ENCODE measurements around the gene GRAP.

The GRAP gene

DNA sequence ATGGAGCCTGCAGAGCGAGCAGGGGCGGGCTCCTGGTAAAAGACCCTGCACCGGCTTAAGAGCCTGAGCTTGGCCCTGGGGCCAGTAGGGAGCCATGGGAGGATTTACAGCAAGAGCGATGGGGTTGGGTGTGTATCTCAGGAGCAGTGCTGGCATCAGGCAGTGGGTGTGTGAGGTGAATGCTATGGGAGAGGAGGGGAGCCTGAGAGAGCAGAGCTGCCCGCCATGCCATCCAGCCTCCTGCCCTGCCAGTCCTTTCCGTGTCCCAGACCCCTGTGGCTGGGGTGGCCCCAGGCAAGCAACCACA lies 65.5 kb downstream of the GRAP start:
- Histone ChIP-seq H3K4me2 (ENCODE audit: insufficient read depth, low read length) (no peak overlapping the region), H3K4me3 (ENCODE audit: low read depth in 1 of 2, low read length in 2 of 2) (no peak overlapping the region), H3K36me3 (ENCODE audit: insufficient read depth, low read length) (no peaks in the 10 kb centered on the region), H3K79me2 (ENCODE audit: insufficient read depth, low read length) (no peaks in the 10 kb centered on the region), H3K9me3 (ENCODE audit: insufficient read depth, low read length, severe bottlenecking) (no peaks in the 10 kb centered on the region), H3K9ac (ENCODE audit: low read depth, low read length) (no peak overlapping the region), H3K27me3 (ENCODE audit: insufficient read depth, low read length, poor library complexity) (no peaks in the 10 kb centered on the region), H2AFZ (ENCODE audit: low read depth, low read length) (no peak overlapping the region), H3K27ac (ENCODE audit: low read length) (no peak overlapping the region), H4K20me1 (ENCODE audit: insufficient read depth, low read length) (peaks cover 10% of the 10 kb centered on the region), H3K4me1 (ENCODE audit: insufficient read depth, low read length) (no peaks in the 10 kb centered on the region)
- TF ChIP-seq, protein P1, sequence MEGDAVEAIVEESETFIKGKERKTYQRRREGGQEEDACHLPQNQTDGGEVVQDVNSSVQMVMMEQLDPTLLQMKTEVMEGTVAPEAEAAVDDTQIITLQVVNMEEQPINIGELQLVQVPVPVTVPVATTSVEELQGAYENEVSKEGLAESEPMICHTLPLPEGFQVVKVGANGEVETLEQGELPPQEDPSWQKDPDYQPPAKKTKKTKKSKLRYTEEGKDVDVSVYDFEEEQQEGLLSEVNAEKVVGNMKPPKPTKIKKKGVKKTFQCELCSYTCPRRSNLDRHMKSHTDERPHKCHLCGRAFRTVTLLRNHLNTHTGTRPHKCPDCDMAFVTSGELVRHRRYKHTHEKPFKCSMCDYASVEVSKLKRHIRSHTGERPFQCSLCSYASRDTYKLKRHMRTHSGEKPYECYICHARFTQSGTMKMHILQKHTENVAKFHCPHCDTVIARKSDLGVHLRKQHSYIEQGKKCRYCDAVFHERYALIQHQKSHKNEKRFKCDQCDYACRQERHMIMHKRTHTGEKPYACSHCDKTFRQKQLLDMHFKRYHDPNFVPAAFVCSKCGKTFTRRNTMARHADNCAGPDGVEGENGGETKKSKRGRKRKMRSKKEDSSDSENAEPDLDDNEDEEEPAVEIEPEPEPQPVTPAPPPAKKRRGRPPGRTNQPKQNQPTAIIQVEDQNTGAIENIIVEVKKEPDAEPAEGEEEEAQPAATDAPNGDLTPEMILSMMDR (IDR thresholded peaks at IDR 0.05; ENCODE audit: borderline replicate concordance, extremely low read depth, low read length, poor library complexity, severe bottlenecking) = no peak
- no peak for TF ChIP-seq EZH2 (IDR thresholded peaks at IDR 0.05; ENCODE audit: borderline replicate concordance, low read depth, low read length, severe bottlenecking)
- DNase-seq (no peak), ATAC-seq (ENCODE audit: insufficient read depth, low read depth) (no peak)

- no peak for TF ChIP-seq EZH2 (IDR thresholded peaks at IDR 0.05; ENCODE audit: borderline replicate concordance, low read depth, low read length, severe bottlenecking)
- TF ChIP-seq, protein P1 (IDR thresholded peaks at IDR 0.05; ENCODE audit: borderline replicate concordance, extremely low read depth, low read length, poor library complexity, severe bottlenecking) = no peak
- H3K36me3 ChIP-seq (ENCODE audit: insufficient read depth, low read length) = no peaks in the 10 kb centered on the region
- H2AFZ ChIP-seq (ENCODE audit: low read depth, low read length) = no peak overlapping the region
These were observed 65.9 kb downstream of the GRAP start for GRCh38 chr17:18980682-18981334.

DNA sequence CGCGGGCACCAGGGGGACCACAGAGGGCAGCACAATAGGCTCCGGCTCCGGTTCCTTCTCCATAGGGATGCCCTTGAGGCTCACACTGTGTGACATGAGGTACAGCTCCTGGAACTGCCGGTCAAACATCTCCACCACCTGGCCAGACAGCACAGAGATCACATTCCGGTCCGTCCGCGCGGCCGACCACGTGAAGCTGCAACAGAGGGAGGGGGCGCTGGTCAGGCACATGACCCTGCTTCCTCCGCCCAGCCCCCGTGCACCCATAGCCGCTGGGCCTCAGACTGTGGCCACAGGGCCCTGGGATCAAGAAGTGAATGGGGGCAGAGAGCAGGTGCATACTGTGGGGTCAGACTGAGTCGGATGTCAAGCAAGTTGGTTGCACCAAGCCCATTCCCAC lies 68.1 kb downstream of the GRAP start:
- Histone ChIP-seq H3K4me1 (ENCODE audit: insufficient read depth, low read length) (no peaks in the 10 kb centered on the region), H3K4me2 (ENCODE audit: insufficient read depth, low read length) (no peak overlapping the region), H3K9me3 (ENCODE audit: insufficient read depth, low read length, severe bottlenecking) (no peaks in the 10 kb centered on the region), H3K9ac (ENCODE audit: low read depth, low read length) (no peak overlapping the region), H3K27ac (ENCODE audit: low read length) (no peak overlapping the region), H3K79me2 (ENCODE audit: insufficient read depth, low read length) (no peaks in the 10 kb centered on the region), H3K4me3 (ENCODE audit: low read depth in 1 of 2, low read length in 2 of 2) (no peak overlapping the region), H4K20me1 (ENCODE audit: insufficient read depth, low read length) (peaks cover 7% of the 10 kb centered on the region), H2AFZ (ENCODE audit: low read depth, low read length) (no peak overlapping the region), H3K27me3 (ENCODE audit: insufficient read depth, low read length, poor library complexity) (no peaks in the 10 kb centered on the region), H3K36me3 (ENCODE audit: insufficient read depth, low read length) (no peaks in the 10 kb centered on the region)
- ATAC-seq (ENCODE audit: insufficient read depth, low read depth) = no peak
- no peak for DNase-seq
- TF ChIP-seq EZH2 (IDR thresholded peaks at IDR 0.05; ENCODE audit: borderline replicate concordance, low read depth, low read length, severe bottlenecking) = no peak
- TF ChIP-seq, protein P1 (IDR thresholded peaks at IDR 0.05; ENCODE audit: borderline replicate concordance, extremely low read depth, low read length, poor library complexity, severe bottlenecking) = no peak

More at GRCh38 chr17:18980682-18981334, 65.9 kb downstream of the GRAP start:
- Histone ChIP-seq H3K4me1 (ENCODE audit: insufficient read depth, low read length) (no peaks in the 10 kb centered on the region), H3K9me3 (ENCODE audit: insufficient read depth, low read length, severe bottlenecking) (no peaks in the 10 kb centered on the region), H3K79me2 (ENCODE audit: insufficient read depth, low read length) (no peaks in the 10 kb centered on the region), H3K27ac (ENCODE audit: low read length) (no peak overlapping the region), H3K27me3 (ENCODE audit: insufficient read depth, low read length, poor library complexity) (no peaks in the 10 kb centered on the region), H4K20me1 (ENCODE audit: insufficient read depth, low read length) (peaks cover 10% of the 10 kb centered on the region), H3K4me2 (ENCODE audit: insufficient read depth, low read length) (no peak overlapping the region), H3K9ac (ENCODE audit: low read depth, low read length) (no peak overlapping the region), H3K4me3 (ENCODE audit: low read depth in 1 of 2, low read length in 2 of 2) (no peak overlapping the region)
- ATAC-seq (ENCODE audit: insufficient read depth, low read depth) = no peak
- no peak for DNase-seq

All from DND-41 (cell line).